Measurements from ENCODE around the gene UGDH.

UGDH gene

GRCh38 chr4:39569209-39569608 lies 42.0 kb upstream of the UGDH start:
- no peaks in the 10 kb centered on the region for H3K79me2 ChIP-seq (ENCODE audit: control insufficient read depth, insufficient read depth, low read length, poor library complexity)

GRCh38 chr4:39568805-39569204 lies 41.6 kb upstream of the UGDH start:
- Histone ChIP-seq H2BK12ac (ENCODE audit: low read length) (no peak overlapping the region), H3K4me1 (ENCODE audit: control insufficient read depth in 1 of 2, insufficient read depth in 2 of 2, low read length in 2 of 2) (no peaks in the 10 kb centered on the region), H3K9ac (ENCODE audit: low read length) (no peak overlapping the region), H3K9me3 (ENCODE audit: insufficient read depth, low read depth, low read length) (peaks cover 3% of the 10 kb centered on the region), H3K27me3 (ENCODE audit: insufficient read depth, low read length) (no peaks in the 10 kb centered on the region), H2AK5ac (ENCODE audit: low read length) (no peak overlapping the region), H3K79me1 (ENCODE audit: low read length) (no peaks in the 10 kb centered on the region), H3K4ac (ENCODE audit: low read depth, low read length) (no peak overlapping the region), H3K18ac (ENCODE audit: low read length) (no peak overlapping the region), H2BK5ac (ENCODE audit: low read depth, low read length, poor library complexity) (no peak overlapping the region), H3K14ac (ENCODE audit: low read length) (no peak overlapping the region), H3K27ac (ENCODE audit: low read depth, low read length) (no peak overlapping the region), H2AFZ (ENCODE audit: insufficient read depth, low read length, poor library complexity) (no peak overlapping the region), H4K12ac (ENCODE audit: low read depth, low read length) (no peak overlapping the region), H3K4me3 (ENCODE audit: low read depth, low read length) (no peak overlapping the region), H3K36me3 (ENCODE audit: control insufficient read depth in 1 of 2, insufficient read depth in 2 of 2, low read length in 2 of 2) (peaks cover 2 to 5% of the 10 kb centered on the region in 2 experiments), H3K79me2 (ENCODE audit: control insufficient read depth, insufficient read depth, low read length, poor library complexity) (no peaks in the 10 kb centered on the region), H2BK120ac (ENCODE audit: insufficient read depth, low read length, poor library complexity) (no peak overlapping the region), H4K91ac (ENCODE audit: low read depth, low read length) (no peak overlapping the region), H4K8ac (ENCODE audit: low read depth, low read length) (no peak overlapping the region), H3K4me2 (ENCODE audit: low read length) (no peak overlapping the region), H3K23ac (ENCODE audit: low read length) (no peak overlapping the region)
- no CpG with 5 or more reads among the region's 3 CpGs for WGBS (ENCODE audit: extremely low coverage, insufficient coverage, insufficient read length)
- DNase-seq = no peak

More at GRCh38 chr4:39569209-39569608, 42.0 kb upstream of the UGDH start:
- H2BK120ac ChIP-seq (ENCODE audit: insufficient read depth, low read length, poor library complexity) = no peak overlapping the region
- H4K91ac ChIP-seq (ENCODE audit: low read depth, low read length) = no peak overlapping the region
- no peak overlapping the region for H3K4me2 ChIP-seq (ENCODE audit: low read length)
- DNase-seq = no peak
- no peaks in the 10 kb centered on the region for H3K79me1 ChIP-seq (ENCODE audit: low read length)
- H3K14ac ChIP-seq (ENCODE audit: low read length) = no peak overlapping the region
- H3K18ac ChIP-seq (ENCODE audit: low read length) = no peak overlapping the region
- no peak overlapping the region for H2AK5ac ChIP-seq (ENCODE audit: low read length)
- no peak overlapping the region for H3K9ac ChIP-seq (ENCODE audit: low read length)
- H2AFZ ChIP-seq (ENCODE audit: insufficient read depth, low read length, poor library complexity) = no peak overlapping the region
- WGBS (ENCODE audit: extremely low coverage, insufficient coverage, insufficient read length) = no CpG with 5 or more reads among the region's 4 CpGs
- no peak overlapping the region for H3K27ac ChIP-seq (ENCODE audit: low read depth, low read length)
- peaks cover 2 to 5% of the 10 kb centered on the region in 2 experiments for H3K36me3 ChIP-seq (ENCODE audit: control insufficient read depth in 1 of 2, insufficient read depth in 2 of 2, low read length in 2 of 2)
- H2BK5ac ChIP-seq (ENCODE audit: low read depth, low read length, poor library complexity) = no peak overlapping the region
- no peak overlapping the region for H3K23ac ChIP-seq (ENCODE audit: low read length)
- no peak overlapping the region for H3K4ac ChIP-seq (ENCODE audit: low read depth, low read length)
- H3K4me1 ChIP-seq (ENCODE audit: control insufficient read depth in 1 of 2, insufficient read depth in 2 of 2, low read length in 2 of 2) = no peaks in the 10 kb centered on the region
- H3K27me3 ChIP-seq (ENCODE audit: insufficient read depth, low read length) = no peaks in the 10 kb centered on the region
- H4K12ac ChIP-seq (ENCODE audit: low read depth, low read length) = no peak overlapping the region
- no peak overlapping the region for H4K8ac ChIP-seq (ENCODE audit: low read depth, low read length)
- H3K4me3 ChIP-seq (ENCODE audit: low read depth, low read length) = no peak overlapping the region
- H3K9me3 ChIP-seq (ENCODE audit: insufficient read depth, low read depth, low read length) = peaks cover 3% of the 10 kb centered on the region
- H2BK12ac ChIP-seq (ENCODE audit: low read length) = no peak overlapping the region

- no peak overlapping the region for H4K91ac ChIP-seq (ENCODE audit: low read depth, low read length)
- DNase-seq = peak; percentile 51 to 52
- H3K27me3 ChIP-seq (ENCODE audit: insufficient read depth, low read length) = no peaks in the 10 kb centered on the region
- H3K9ac ChIP-seq (ENCODE audit: low read length) = no peak overlapping the region
- no peak overlapping the region for H2AK5ac ChIP-seq (ENCODE audit: low read length)
- no peak overlapping the region for H3K27ac ChIP-seq (ENCODE audit: low read depth, low read length)
- H3K79me1 ChIP-seq (ENCODE audit: low read length) = no peaks in the 10 kb centered on the region
- no peak overlapping the region for H3K23ac ChIP-seq (ENCODE audit: low read length)
- H3K18ac ChIP-seq (ENCODE audit: low read length) = no peak overlapping the region
- H2BK12ac ChIP-seq (ENCODE audit: low read length) = no peak overlapping the region
- H2BK5ac ChIP-seq (ENCODE audit: low read depth, low read length, poor library complexity) = no peak overlapping the region
- no peak overlapping the region for H2BK120ac ChIP-seq (ENCODE audit: insufficient read depth, low read length, poor library complexity)
- no peak overlapping the region for H4K12ac ChIP-seq (ENCODE audit: low read depth, low read length)
- H3K9me3 ChIP-seq (ENCODE audit: insufficient read depth, low read depth, low read length) = peaks cover 3% of the 10 kb centered on the region
- H3K36me3 ChIP-seq (ENCODE audit: control insufficient read depth in 1 of 2, insufficient read depth in 2 of 2, low read length in 2 of 2) = peaks cover under 1 to 5% of the 10 kb centered on the region in 2 experiments
- no peak overlapping the region for H4K8ac ChIP-seq (ENCODE audit: low read depth, low read length)
- no peak overlapping the region for H3K4me2 ChIP-seq (ENCODE audit: low read length)
- no peak overlapping the region for H3K4ac ChIP-seq (ENCODE audit: low read depth, low read length)
- H3K4me3 ChIP-seq (ENCODE audit: low read depth, low read length) = no peak overlapping the region
- H3K14ac ChIP-seq (ENCODE audit: low read length) = no peak overlapping the region
- no peaks in the 10 kb centered on the region for H3K4me1 ChIP-seq (ENCODE audit: control insufficient read depth in 1 of 2, insufficient read depth in 2 of 2, low read length in 2 of 2)
- no peaks in the 10 kb centered on the region for H3K79me2 ChIP-seq (ENCODE audit: control insufficient read depth, insufficient read depth, low read length, poor library complexity)
- no CpG with 5 or more reads among the region's 6 CpGs for WGBS (ENCODE audit: extremely low coverage, insufficient coverage, insufficient read length)
- H2AFZ ChIP-seq (ENCODE audit: insufficient read depth, low read length, poor library complexity) = no peak overlapping the region
These were observed 38.8 kb upstream of the UGDH start for GRCh38 chr4:39565878-39566600.

GRCh38 chr4:39563346-39563847 lies 36.2 kb upstream of the UGDH start:
- Histone ChIP-seq H3K4me1 (ENCODE audit: control insufficient read depth in 1 of 2, insufficient read depth in 2 of 2, low read length in 2 of 2) (no peaks in the 10 kb centered on the region), H2BK12ac (ENCODE audit: low read length) (no peak overlapping the region), H3K23ac (ENCODE audit: low read length) (no peak overlapping the region), H3K9ac (ENCODE audit: low read length) (no peak overlapping the region), H2AK5ac (ENCODE audit: low read length) (no peak overlapping the region), H3K4me2 (ENCODE audit: low read length) (no peak overlapping the region), H4K12ac (ENCODE audit: low read depth, low read length) (no peak overlapping the region), H4K8ac (ENCODE audit: low read depth, low read length) (no peak overlapping the region), H2BK120ac (ENCODE audit: insufficient read depth, low read length, poor library complexity) (no peak overlapping the region), H2BK5ac (ENCODE audit: low read depth, low read length, poor library complexity) (no peak overlapping the region), H3K18ac (ENCODE audit: low read length) (no peak overlapping the region), H3K79me1 (ENCODE audit: low read length) (no peaks in the 10 kb centered on the region), H2AFZ (ENCODE audit: insufficient read depth, low read length, poor library complexity) (no peak overlapping the region), H3K4ac (ENCODE audit: low read depth, low read length) (no peak overlapping the region), H3K9me3 (ENCODE audit: insufficient read depth, low read depth, low read length) (peaks cover 3% of the 10 kb centered on the region), H3K4me3 (ENCODE audit: low read depth, low read length) (no peak overlapping the region), H3K27ac (ENCODE audit: low read depth, low read length) (no peak overlapping the region), H3K14ac (ENCODE audit: low read length) (no peak overlapping the region), H4K91ac (ENCODE audit: low read depth, low read length) (no peak overlapping the region), H3K79me2 (ENCODE audit: control insufficient read depth, insufficient read depth, low read length, poor library complexity) (no peaks in the 10 kb centered on the region), H3K36me3 (ENCODE audit: control insufficient read depth in 1 of 2, insufficient read depth in 2 of 2, low read length in 2 of 2) (peaks cover 0 to 5% of the 10 kb centered on the region in 2 experiments), H3K27me3 (ENCODE audit: insufficient read depth, low read length) (no peaks in the 10 kb centered on the region)
- no CpG with 5 or more reads among the region's 6 CpGs for WGBS (ENCODE audit: extremely low coverage, insufficient coverage, insufficient read length)
- DNase-seq = no peak
